ENCODE results near the gene PRSS8. TPM values are rescaled to one million over a fixed set of nuclear protein-coding genes. Genes with fewer than 3 reads are reported as not detected.
"Not testable (repeated sequence)": the region's sequence is repeated elsewhere in the genome, so short reads cannot be mapped to it uniquely, and the experiment has no call there.

The PRSS8 gene
- total and polyA plus RNA-seq, 11 donors: 0.17 to 0.44 (median 0.30) TPM; not detected in 5

GRCh38 chr16:31179219-31179746 is 43.8 kb upstream of the PRSS8 start:
- TF ChIP-seq POLR2A (IDR thresholded peaks at IDR 0.05) (peak in 1 of 2 donors; percentile 10), CTCF (IDR thresholded peaks at IDR 0.05) (no peak)
- Histone ChIP-seq H3K27ac (peak overlapping the region; percentile 87 to 99 (median 94)), H3K4me1 (peaks cover 0 to 47% (median 36%) of the 10 kb centered on the region in 12 donors), H3K36me3 (peaks cover 0 to 27% (median 20%) of the 10 kb centered on the region in 9 donors), H3K27me3 (peaks cover 0 to 5% (median 0%) of the 10 kb centered on the region in 9 donors), H3K4me3 (peak overlapping the region; percentile 60 to 99 (median 86)), H3K9me3 (no peaks in the 10 kb centered on the region)
- ATAC-seq (peak in 1 of 4 donors; percentile 28), DNase-seq (no peak)
- intact Hi-C loops (cut with DNase I): loop anchor here in 4 of 10 donors (2.0 to 10.0 kb wide), 2 partner anchors 36 to 276 kb away; partner anchors contain the start of gene ARMC5 (in 1 of the 4)
- 1 to 2% (median 2%) methylated on average over 27 of the region's 27 CpGs for WGBS, 4 donors

GRCh38 chr16:31177136-31177535 is 41.6 kb upstream of the PRSS8 start:
- ATAC-seq: no peak
- intact Hi-C loops (cut with DNase I): loop anchor here in 1 of 10 donors (10.0 kb wide), 1 partner anchor 278 kb away; the partner anchor contains the start of gene ARMC5
- 65 to 80% (median 75%) methylated on average over 3 of the region's 3 CpGs for WGBS, 4 donors
- TF ChIP-seq CTCF (IDR thresholded peaks at IDR 0.05) (no peak), POLR2A (IDR thresholded peaks at IDR 0.05) (no peak)
- DNase-seq: no peak
- H3K27me3 ChIP-seq: peaks cover 0 to 5% (median 0%) of the 10 kb centered on the region in 9 donors
- H3K4me3 ChIP-seq: no peak overlapping the region
- peaks cover 0 to 27% (median 17%) of the 10 kb centered on the region in 12 donors for H3K4me1 ChIP-seq
- no peak overlapping the region for H3K27ac ChIP-seq
- H3K9me3 ChIP-seq: no peaks in the 10 kb centered on the region
- H3K36me3 ChIP-seq: peaks cover 0 to 6% (median 0%) of the 10 kb centered on the region in 9 donors

GRCh38 chr16:31170048-31170447 is 34.5 kb upstream of the PRSS8 start:
- DNase-seq, H3K9me3 ChIP-seq, H3K4me3 ChIP-seq, H3K4me1 ChIP-seq, H3K36me3 ChIP-seq, H3K27me3 ChIP-seq: not testable (repeated sequence)
- WGBS, 4 donors: 30% methylated on average over 2 of the region's 2 CpGs; no CpG with 5 or more reads in 3 of the 4 donors
- peak overlapping the region in 9 of 12 donors; percentile 15 to 91 (median 69) for H3K27ac ChIP-seq
- intact Hi-C loops (cut with DNase I): loop anchor here in 1 of 10 donors (10.0 kb wide), 1 partner anchor 285 kb away; the partner anchor contains the start of gene ARMC5
- ATAC-seq: peak; percentile 94 to 98 (median 98)

GRCh38 chr16:31168848-31169247 is 33.3 kb upstream of the PRSS8 start:
- ATAC-seq (no peak), DNase-seq (no peak)
- H3K9me3 ChIP-seq: no peaks in the 10 kb centered on the region
- intact Hi-C loops (cut with DNase I): no loop called here
- H3K36me3 ChIP-seq: no peaks in the 10 kb centered on the region
- peak overlapping the region in 1 of 12 donors; percentile 5 for H3K27ac ChIP-seq
- TF ChIP-seq POLR2A (IDR thresholded peaks at IDR 0.05) (no peak), CTCF (IDR thresholded peaks at IDR 0.05) (no peak)
- H3K4me3 ChIP-seq: no peak overlapping the region
- H3K27me3 ChIP-seq: no peaks in the 10 kb centered on the region
- 64 to 83% (median 71%) methylated on average over 2 of the region's 2 CpGs for WGBS, 4 donors
- H3K4me1 ChIP-seq: peaks cover 0 to 10% (median 0%) of the 10 kb centered on the region in 12 donors
